ENCODE measurements around the gene TMEM163.
A peak's percentile ranks its signal among the peaks of the same experiment; 100 is the strongest.

The TMEM163 gene

GRCh38 chr2:134426721-134427120 lies 292.1 kb downstream of the TMEM163 start:
- DNase-seq, result no peak
- TF ChIP-seq POLR2A (IDR thresholded peaks at IDR 0.05; ENCODE audit: low read length) (no peak), GATA1 (IDR thresholded peaks at IDR 0.05; ENCODE audit: low read depth, low read length) (no peak)

- TF ChIP-seq GATA1 (IDR thresholded peaks at IDR 0.05; ENCODE audit: low read depth, low read length), result no peak
- TF ChIP-seq POLR2A (IDR thresholded peaks at IDR 0.05; ENCODE audit: low read length), result no peak
- no peak for DNase-seq
Measured at GRCh38 chr2:134425724-134426496, 292.9 kb downstream of the TMEM163 start.

- no peak for DNase-seq
- TF ChIP-seq POLR2A (IDR thresholded peaks at IDR 0.05; ENCODE audit: low read length) (no peak), GATA1 (IDR thresholded peaks at IDR 0.05; ENCODE audit: low read depth, low read length) (no peak)
Measured at GRCh38 chr2:134421556-134422328, 297.1 kb downstream of the TMEM163 start.

GRCh38 chr2:134420920-134421319 lies 297.9 kb downstream of the TMEM163 start:
- no peak for DNase-seq
- TF ChIP-seq POLR2A (IDR thresholded peaks at IDR 0.05; ENCODE audit: low read length) (no peak), GATA1 (IDR thresholded peaks at IDR 0.05; ENCODE audit: low read depth, low read length) (no peak)

GRCh38 chr2:134420259-134420658 lies 298.5 kb downstream of the TMEM163 start:
- TF ChIP-seq POLR2A (IDR thresholded peaks at IDR 0.05; ENCODE audit: low read length) (no peak), GATA1 (IDR thresholded peaks at IDR 0.05; ENCODE audit: low read depth, low read length) (no peak)
- DNase-seq, result no peak

- TF ChIP-seq POLR2A (IDR thresholded peaks at IDR 0.05; ENCODE audit: low read length) (no peak), GATA1 (IDR thresholded peaks at IDR 0.05; ENCODE audit: low read depth, low read length) (no peak)
- DNase-seq, result no peak
Measured at GRCh38 chr2:134417968-134418582, 300.7 kb downstream of the TMEM163 start.

GRCh38 chr2:134416637-134417036 lies 302.2 kb downstream of the TMEM163 start:
- TF ChIP-seq POLR2A (IDR thresholded peaks at IDR 0.05; ENCODE audit: low read length) (no peak), GATA1 (IDR thresholded peaks at IDR 0.05; ENCODE audit: low read depth, low read length) (no peak)
- DNase-seq, result no peak

GRCh38 chr2:134416018-134416417 lies 302.8 kb downstream of the TMEM163 start:
- TF ChIP-seq GATA1 (IDR thresholded peaks at IDR 0.05; ENCODE audit: low read depth, low read length) (no peak), POLR2A (IDR thresholded peaks at IDR 0.05; ENCODE audit: low read length) (no peak)
- DNase-seq, result no peak

- TF ChIP-seq GATA1 (IDR thresholded peaks at IDR 0.05; ENCODE audit: low read depth, low read length) (no peak), POLR2A (IDR thresholded peaks at IDR 0.05; ENCODE audit: low read length) (no peak)
- no peak for DNase-seq
Measured at GRCh38 chr2:134413912-134414311, 304.9 kb downstream of the TMEM163 start.

GRCh38 chr2:134413430-134413829 lies 305.4 kb downstream of the TMEM163 start:
- no peak for DNase-seq
- TF ChIP-seq POLR2A (IDR thresholded peaks at IDR 0.05; ENCODE audit: low read length) (no peak), GATA1 (IDR thresholded peaks at IDR 0.05; ENCODE audit: low read depth, low read length) (no peak)

GRCh38 chr2:134412639-134412999 lies 306.2 kb downstream of the TMEM163 start:
- no peak for DNase-seq
- TF ChIP-seq POLR2A (IDR thresholded peaks at IDR 0.05; ENCODE audit: low read length), result no peak
- TF ChIP-seq GATA1 (IDR thresholded peaks at IDR 0.05; ENCODE audit: low read depth, low read length), result no peak

- DNase-seq, result peak; percentile 31 to 34
- TF ChIP-seq GATA1 (IDR thresholded peaks at IDR 0.05; ENCODE audit: low read depth, low read length) (no peak), POLR2A (IDR thresholded peaks at IDR 0.05; ENCODE audit: low read length) (no peak)
Measured at GRCh38 chr2:134411828-134412638, 306.8 kb downstream of the TMEM163 start.

- no peak for DNase-seq
- TF ChIP-seq GATA1 (IDR thresholded peaks at IDR 0.05; ENCODE audit: low read depth, low read length) (no peak), POLR2A (IDR thresholded peaks at IDR 0.05; ENCODE audit: low read length) (no peak)
Measured at GRCh38 chr2:134411279-134411827, 307.4 kb downstream of the TMEM163 start.
